ENCODE results near the gene TRPC1. TPM values are rescaled to one million over a fixed set of nuclear protein-coding genes. Genes with fewer than 3 reads are reported as not detected.
A peak's percentile ranks its signal among the peaks of the same experiment; 100 is the strongest.
"Not testable (repeated sequence)": the region's sequence is repeated elsewhere in the genome, so short reads cannot be mapped to it uniquely, and the experiment has no call there.

TRPC1 gene
- total and polyA plus RNA-seq, 12 donors, result 2.7 to 26.3 (median 5.8) TPM

DNA sequence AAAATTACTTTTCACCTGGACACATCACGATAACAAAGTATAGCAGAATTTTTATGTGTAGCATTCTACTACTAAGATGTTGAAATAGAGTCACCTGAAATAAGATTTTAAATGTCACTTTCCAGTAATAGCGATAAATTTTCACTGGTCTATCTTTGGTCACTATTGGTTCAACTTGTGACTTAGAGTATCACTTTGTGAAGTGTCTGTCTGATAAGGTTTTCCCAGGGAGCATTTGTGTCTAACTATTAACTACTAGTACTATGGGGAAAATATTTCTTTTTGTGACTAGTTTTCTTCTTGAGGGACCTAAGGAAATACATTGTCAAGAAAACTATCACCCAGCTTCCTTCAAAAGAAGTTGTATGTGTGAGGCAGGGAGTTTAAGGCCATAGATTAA, 11.0 kb downstream of the TRPC1 start:
- Histone ChIP-seq H3K27ac (no peak overlapping the region), H3K36me3 (replicated peaks in 1 of 2) (no peaks in the 10 kb centered on the region), H3K4me3 (no peak overlapping the region), H3K9me3 (replicated peaks in 1 of 3) (no peaks in the 10 kb centered on the region), H3K4me1 (replicated peaks in 1 of 2) (no peaks in the 10 kb centered on the region), H3K27me3 (no peaks in the 10 kb centered on the region)
- intact Hi-C loops (cut with DNase I), result no loop called here
- TF ChIP-seq, protein P1, sequence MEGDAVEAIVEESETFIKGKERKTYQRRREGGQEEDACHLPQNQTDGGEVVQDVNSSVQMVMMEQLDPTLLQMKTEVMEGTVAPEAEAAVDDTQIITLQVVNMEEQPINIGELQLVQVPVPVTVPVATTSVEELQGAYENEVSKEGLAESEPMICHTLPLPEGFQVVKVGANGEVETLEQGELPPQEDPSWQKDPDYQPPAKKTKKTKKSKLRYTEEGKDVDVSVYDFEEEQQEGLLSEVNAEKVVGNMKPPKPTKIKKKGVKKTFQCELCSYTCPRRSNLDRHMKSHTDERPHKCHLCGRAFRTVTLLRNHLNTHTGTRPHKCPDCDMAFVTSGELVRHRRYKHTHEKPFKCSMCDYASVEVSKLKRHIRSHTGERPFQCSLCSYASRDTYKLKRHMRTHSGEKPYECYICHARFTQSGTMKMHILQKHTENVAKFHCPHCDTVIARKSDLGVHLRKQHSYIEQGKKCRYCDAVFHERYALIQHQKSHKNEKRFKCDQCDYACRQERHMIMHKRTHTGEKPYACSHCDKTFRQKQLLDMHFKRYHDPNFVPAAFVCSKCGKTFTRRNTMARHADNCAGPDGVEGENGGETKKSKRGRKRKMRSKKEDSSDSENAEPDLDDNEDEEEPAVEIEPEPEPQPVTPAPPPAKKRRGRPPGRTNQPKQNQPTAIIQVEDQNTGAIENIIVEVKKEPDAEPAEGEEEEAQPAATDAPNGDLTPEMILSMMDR (IDR thresholded peaks at IDR 0.05), result no peak
- TF ChIP-seq POLR2A (IDR thresholded peaks at IDR 0.05), result no peak
- 93 to 98% (median 97%) methylated on average over 2 of the region's 2 CpGs for WGBS, 4 donors
- no peak for DNase-seq

DNA sequence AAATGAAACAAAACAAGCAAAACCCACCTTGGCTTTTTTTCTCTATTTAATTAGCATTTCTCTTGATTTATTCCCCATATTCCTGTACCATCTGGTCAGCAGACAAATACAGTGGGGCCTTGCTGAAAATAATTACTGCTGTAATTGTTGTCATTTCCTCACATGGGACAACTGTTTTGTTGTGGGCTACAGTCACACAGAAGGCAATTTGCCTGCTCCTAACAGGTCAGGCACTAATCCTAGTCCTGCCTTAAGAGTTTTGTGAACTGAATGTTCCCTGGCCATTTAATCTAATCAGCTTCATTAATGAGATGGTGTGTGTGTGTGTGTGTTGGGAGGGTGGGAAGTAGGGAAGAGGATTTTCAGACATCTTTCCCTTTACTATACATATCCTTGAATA, 11.6 kb downstream of the TRPC1 start:
- Histone ChIP-seq H3K4me3 (no peak overlapping the region), H3K4me1 (replicated peaks in 1 of 2) (no peaks in the 10 kb centered on the region), H3K27me3 (no peaks in the 10 kb centered on the region), H3K27ac (no peak overlapping the region), H3K36me3 (replicated peaks in 1 of 2) (no peaks in the 10 kb centered on the region), H3K9me3 (replicated peaks in 1 of 3) (no peaks in the 10 kb centered on the region)
- TF ChIP-seq POLR2A (IDR thresholded peaks at IDR 0.05), result no peak
- TF ChIP-seq, protein P1 (IDR thresholded peaks at IDR 0.05), result no peak
- DNase-seq, result peak in 1 of 7 donors; percentile 56
- intact Hi-C loops (cut with DNase I), result no loop called here

DNA sequence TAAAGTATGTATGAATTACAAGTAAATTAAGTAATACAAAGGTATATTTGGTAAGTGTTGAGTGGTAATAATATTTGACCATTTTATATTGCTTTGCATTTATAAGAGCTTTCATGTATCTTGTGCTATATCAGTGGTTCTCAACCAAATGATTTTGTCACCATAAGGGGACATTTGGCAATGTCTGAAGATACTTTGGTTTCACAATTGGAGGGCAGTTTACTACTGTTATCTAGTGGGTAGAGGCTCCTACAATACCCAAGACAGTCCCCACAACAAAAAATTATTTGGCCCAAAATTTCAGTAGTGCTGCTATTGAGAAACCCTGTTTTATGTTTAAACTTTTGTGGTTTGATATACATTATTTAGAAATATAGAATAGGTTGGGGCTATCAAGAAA, 14.6 kb downstream of the TRPC1 start:
- intact Hi-C loops (cut with DNase I), result no loop called here
- no peak for DNase-seq
- Histone ChIP-seq H3K4me1 (replicated peaks in 1 of 2) (no peaks in the 10 kb centered on the region), H3K36me3 (replicated peaks in 1 of 2) (no peaks in the 10 kb centered on the region), H3K27me3 (no peaks in the 10 kb centered on the region), H3K27ac (no peak overlapping the region), H3K9me3 (replicated peaks in 1 of 3) (no peaks in the 10 kb centered on the region), H3K4me3 (no peak overlapping the region)
- TF ChIP-seq, protein P1 (IDR thresholded peaks at IDR 0.05), result no peak
- TF ChIP-seq POLR2A (IDR thresholded peaks at IDR 0.05), result no peak

DNA sequence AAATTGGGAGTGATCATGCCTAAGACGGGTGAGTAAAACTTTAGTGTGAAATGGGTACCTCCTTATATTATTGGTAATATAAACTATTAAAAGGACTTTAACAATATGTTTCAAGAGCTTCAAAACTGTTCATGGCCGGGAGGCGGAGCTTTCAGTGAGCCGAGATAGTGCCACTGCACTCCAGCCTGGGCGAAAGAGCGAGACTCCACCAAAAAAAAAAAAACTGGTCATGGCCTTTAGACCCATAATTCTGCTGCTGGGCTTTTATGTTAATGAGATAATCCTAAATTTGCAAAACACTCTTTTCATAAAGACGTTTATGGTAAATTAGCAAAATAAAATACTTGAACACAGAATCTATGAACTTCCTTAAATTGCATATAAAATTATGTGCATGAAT, 22.8 kb downstream of the TRPC1 start:
- Histone ChIP-seq H3K4me1 (replicated peaks in 1 of 2) (no peaks in the 10 kb centered on the region), H3K27ac (no peak overlapping the region), H3K36me3 (replicated peaks in 1 of 2) (no peaks in the 10 kb centered on the region), H3K27me3 (no peaks in the 10 kb centered on the region), H3K4me3 (no peak overlapping the region), H3K9me3 (replicated peaks in 1 of 3) (no peaks in the 10 kb centered on the region)
- intact Hi-C loops (cut with DNase I), result no loop called here
- WGBS, 4 donors, result 69 to 89% (median 72%) methylated on average over 7 of the region's 7 CpGs
- no peak for DNase-seq
- no peak for TF ChIP-seq POLR2A (IDR thresholded peaks at IDR 0.05)
- TF ChIP-seq, protein P1 (IDR thresholded peaks at IDR 0.05), result no peak

DNA sequence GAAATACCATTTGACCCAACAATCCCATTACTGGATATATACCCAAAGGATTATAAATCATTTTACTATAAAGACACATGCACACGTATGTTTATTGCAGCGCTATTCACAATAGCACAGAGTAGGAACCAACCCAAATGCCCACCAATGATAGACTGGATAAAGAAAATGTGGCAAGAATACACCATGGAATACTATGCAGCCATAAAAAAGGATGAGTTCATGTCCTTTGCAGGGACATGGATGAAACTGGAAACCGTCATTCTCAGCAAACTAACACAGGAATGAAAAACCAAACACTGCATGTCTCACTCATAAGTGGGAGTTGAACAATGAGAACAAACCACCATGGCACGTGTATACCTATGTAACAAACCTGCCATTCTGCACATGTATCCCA, 26.7 kb downstream of the TRPC1 start:
- intact Hi-C loops (cut with DNase I); H3K27ac ChIP-seq; H3K9me3 ChIP-seq (replicated peaks in 1 of 3); H3K27me3 ChIP-seq; H3K36me3 ChIP-seq (replicated peaks in 1 of 2); H3K4me3 ChIP-seq; DNase-seq; H3K4me1 ChIP-seq (replicated peaks in 1 of 2): not testable (repeated sequence)
- 94 to 96% (median 96%) methylated on average over 4 of the region's 4 CpGs for WGBS, 4 donors

DNA sequence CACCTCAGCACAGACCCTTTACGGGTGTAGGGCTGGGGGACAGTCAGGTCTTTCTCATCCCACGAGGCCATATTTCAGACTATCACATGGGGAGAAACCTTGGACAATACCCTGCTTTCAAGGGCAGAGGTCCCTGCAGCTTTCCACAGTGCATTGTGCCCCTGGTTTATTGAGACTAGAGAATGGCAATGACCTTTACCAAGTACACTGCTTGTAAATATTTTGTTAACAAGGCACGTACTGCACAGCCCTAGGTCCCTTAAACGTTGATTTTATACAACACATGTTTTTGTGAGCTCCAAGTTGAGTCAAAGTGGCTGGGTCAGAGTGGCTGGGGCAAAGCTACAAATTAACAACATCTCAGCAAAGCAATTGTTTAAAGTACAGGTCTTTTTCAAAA, 28.8 kb downstream of the TRPC1 start:
- H3K36me3 ChIP-seq (replicated peaks in 1 of 2); H3K27me3 ChIP-seq; H3K9me3 ChIP-seq (replicated peaks in 1 of 3); DNase-seq; H3K4me1 ChIP-seq (replicated peaks in 1 of 2); H3K27ac ChIP-seq; H3K4me3 ChIP-seq; intact Hi-C loops (cut with DNase I): not testable (repeated sequence)
- WGBS, 4 donors, result 49 to 65% (median 52%) methylated on average over 4 of the region's 4 CpGs
